Neural progenitor cell (in vitro differentiated cells): ENCODE measurements around the gene RALBP1. TPM values are rescaled to one million over a fixed set of nuclear protein-coding genes. Genes with fewer than 3 reads are reported as not detected.

ENCODE experiments used
- DNase-seq: peaks from one replicate; pipeline ENCODE4 v3.0.0-alpha.2; 2016; ENCODE audit warnings: low spot score
- H2AFZ ChIP-seq: fragments of 200-600 bp; sonication (generic); replicated peaks from 2 replicates; pipeline ENCODE4 v1.6.1; 2016; ENCODE audit warnings: antibody characterized with exemption
- H3F3A ChIP-seq: fragments of 200-600 bp; sonication (generic); 2 replicates; pipeline ENCODE4 v1.6.1; 2016; ENCODE audit warnings: antibody characterized with exemption, low read depth
- H3K27ac ChIP-seq: fragments of 200-600 bp; sonication (generic); 2 replicates; pipeline ENCODE4 v1.5.1; 2016; ENCODE audit warnings: mild to moderate bottlenecking
- H3K27me3 ChIP-seq: fragments of 200-600 bp; sonication (generic); 2 replicates; pipeline ENCODE4 v1.6.1; 2016; ENCODE audit warnings: mild to moderate bottlenecking, moderate library complexity
- H3K36me3 ChIP-seq: fragments of 200-600 bp; sonication (generic); 2 replicates; pipeline ENCODE4 v1.5.1; 2016
- H3K4me1 ChIP-seq: fragments of 200-600 bp; sonication (generic); 2 replicates; pipeline ENCODE4 v1.6.1; 2016; ENCODE audit warnings: mixed run types
- H3K4me2 ChIP-seq: fragments of 200-600 bp; sonication (generic); 2 replicates; pipeline ENCODE4 v1.6.1; 2016
- H3K4me3 ChIP-seq: fragments of 200-600 bp; sonication (generic); 2 replicates; pipeline ENCODE4 v1.5.1; 2016
- H3K79me2 ChIP-seq: fragments of 200-600 bp; sonication (generic); 2 replicates; pipeline ENCODE4 v1.6.1; 2016; ENCODE audit warnings: low read depth
- H3K9ac ChIP-seq: fragments of 200-600 bp; sonication (generic); 2 replicates; pipeline ENCODE4 v1.6.1; 2016
- H3K9me3 ChIP-seq: fragments of 200-600 bp; sonication (generic); 2 replicates; pipeline ENCODE4 v1.5.1; 2016; ENCODE audit warnings: low read depth
- H4K20me1 ChIP-seq: fragments of 200-600 bp; sonication (generic); 2 replicates; pipeline ENCODE4 v1.6.1; 2016; ENCODE audit warnings: low read depth
- H3K27ac Mint-ChIP-seq: 3 replicates; pipeline ENCODE4 v1.8.0; 2021; ENCODE audit warnings: mixed read lengths
- H3K27me3 Mint-ChIP-seq: 2 replicates; pipeline ENCODE4 v1.8.0; 2022; ENCODE audit warnings: low read depth, mild to moderate bottlenecking, inconsistent platforms, moderate library complexity, mixed read lengths; ENCODE audit not compliant: insufficient read depth
- H3K36me3 Mint-ChIP-seq: 3 replicates; pipeline ENCODE4 v1.8.0; 2021; ENCODE audit warnings: mixed read lengths
- H3K4me1 Mint-ChIP-seq: 3 replicates; pipeline ENCODE4 v1.8.0; 2021; ENCODE audit warnings: mixed read lengths
- H3K4me3 Mint-ChIP-seq: 3 replicates; pipeline ENCODE4 v1.8.0; 2021; ENCODE audit warnings: mild to moderate bottlenecking, moderate library complexity, mixed read lengths
- H3K9me3 Mint-ChIP-seq: 3 replicates; pipeline ENCODE4 v1.8.0; 2020; ENCODE audit warnings: mixed read lengths
- CTCF ChIP-seq: fragments of 200-600 bp; sonication (generic); IDR thresholded peaks from 2 replicates; pipeline ENCODE4 v1.5.1; 2017; ENCODE audit warnings: antibody characterized with exemption, mild to moderate bottlenecking
- EZH2 ChIP-seq: fragments of 200-600 bp; sonication (generic); IDR thresholded peaks from 2 replicates; pipeline ENCODE4 v1.6.1; 2017; ENCODE audit warnings: antibody characterized with exemption, mild to moderate bottlenecking, moderate library complexity
- EZH2phosphoT487 ChIP-seq: fragments of 200-600 bp; sonication (generic); IDR thresholded peaks from 2 replicates; pipeline ENCODE4 v1.6.1; 2017; ENCODE audit warnings: antibody characterized with exemption
- total RNA-seq: library from RNA; depleted of rRNA; stranded (reverse); fragments of >200 nt; gene quantifications from 2 replicates; pipeline ENCODE4 v1.2.3, GENCODE V29; 2015; ENCODE audit warnings: low replicate concordance

RALBP1 gene
- total RNA-seq, 1 donor from 2014 or later = 61.5 TPM

- no peak for TF ChIP-seq CTCF
- TF ChIP-seq EZH2 = no peak
- TF ChIP-seq EZH2phosphoT487 = no peak
- Histone ChIP-seq H3K79me2 (no peaks in the 10 kb centered on the region), H3K4me1 (peaks cover 40% of the 10 kb centered on the region), H3K27me3 (no peaks in the 10 kb centered on the region), H3K9me3 (no peaks in the 10 kb centered on the region), H3K36me3 (no peaks in the 10 kb centered on the region), H3K4me2 (peak overlapping the region; percentile 7), H3K27ac (no peak overlapping the region), H3K9ac (no peak overlapping the region), H2AFZ (no peak overlapping the region), H3K4me3 (no peak overlapping the region), H4K20me1 (no peaks in the 10 kb centered on the region), H3F3A (peaks cover 35% of the 10 kb centered on the region)
- peaks cover 4% of the 10 kb centered on the region for H3K27me3 Mint-ChIP-seq
- no peaks in the 10 kb centered on the region for H3K9me3 Mint-ChIP-seq
- H3K4me1 Mint-ChIP-seq = peaks cover 35% of the 10 kb centered on the region
- no peak overlapping the region for H3K4me3 Mint-ChIP-seq
- H3K27ac Mint-ChIP-seq = peak overlapping the region; percentile 84
- DNase-seq = peak; percentile 66
- no peaks in the 10 kb centered on the region for H3K36me3 Mint-ChIP-seq
Measured at GRCh38 chr18:9436206-9436929, 38.9 kb upstream of the RALBP1 start.

GRCh38 chr18:9437021-9437437 is 38.3 kb upstream of the RALBP1 start:
- Mint-ChIP-seq H3K36me3 (no peaks in the 10 kb centered on the region), H3K27ac (no peak overlapping the region), H3K9me3 (no peaks in the 10 kb centered on the region), H3K27me3 (peaks cover 4% of the 10 kb centered on the region), H3K4me1 (peaks cover 35% of the 10 kb centered on the region), H3K4me3 (no peak overlapping the region)
- peaks cover 35% of the 10 kb centered on the region for H3F3A ChIP-seq
- H3K4me1 ChIP-seq = peaks cover 40% of the 10 kb centered on the region
- H2AFZ ChIP-seq = peak overlapping the region; percentile 14
- H4K20me1 ChIP-seq = no peaks in the 10 kb centered on the region
- no peak overlapping the region for H3K27ac ChIP-seq
- no peak for DNase-seq
- no peak for TF ChIP-seq EZH2
- TF ChIP-seq CTCF = no peak
- no peak for TF ChIP-seq EZH2phosphoT487
- H3K4me3 ChIP-seq = no peak overlapping the region
- no peaks in the 10 kb centered on the region for H3K27me3 ChIP-seq
- no peak overlapping the region for H3K9ac ChIP-seq
- no peaks in the 10 kb centered on the region for H3K9me3 ChIP-seq
- H3K79me2 ChIP-seq = no peaks in the 10 kb centered on the region
- no peaks in the 10 kb centered on the region for H3K36me3 ChIP-seq
- peak overlapping the region; percentile 7 for H3K4me2 ChIP-seq

GRCh38 chr18:9437672-9438071 is 37.6 kb upstream of the RALBP1 start:
- no peak overlapping the region for H3K4me3 ChIP-seq
- no peak overlapping the region for H3K9ac ChIP-seq
- DNase-seq = no peak
- H3K36me3 ChIP-seq = no peaks in the 10 kb centered on the region
- H3K27me3 ChIP-seq = no peaks in the 10 kb centered on the region
- Mint-ChIP-seq H3K27me3 (peaks cover 4% of the 10 kb centered on the region), H3K4me3 (no peak overlapping the region), H3K4me1 (peaks cover 35% of the 10 kb centered on the region), H3K9me3 (no peaks in the 10 kb centered on the region), H3K36me3 (no peaks in the 10 kb centered on the region), H3K27ac (no peak overlapping the region)
- peaks cover 40% of the 10 kb centered on the region for H3K4me1 ChIP-seq
- no peaks in the 10 kb centered on the region for H4K20me1 ChIP-seq
- H3F3A ChIP-seq = peaks cover 34% of the 10 kb centered on the region
- H2AFZ ChIP-seq = no peak overlapping the region
- H3K79me2 ChIP-seq = no peaks in the 10 kb centered on the region
- H3K4me2 ChIP-seq = no peak overlapping the region
- H3K9me3 ChIP-seq = no peaks in the 10 kb centered on the region
- no peak for TF ChIP-seq EZH2phosphoT487
- TF ChIP-seq EZH2 = no peak
- no peak for TF ChIP-seq CTCF
- no peak overlapping the region for H3K27ac ChIP-seq
